ENCODE measurements around the gene NFATC3.

Gene NFATC3

GRCh38 chr16:68259007-68259825 lies 174.0 kb downstream of the NFATC3 start:
- TF ChIP-seq CTCF (IDR thresholded peaks at IDR 0.05; ENCODE audit: low read depth, low read length) = no peak
- H3K4me3 ChIP-seq (ENCODE audit: low read depth, low read length) = no peak overlapping the region

- H3K4me3 ChIP-seq (ENCODE audit: low read depth, low read length) = peak overlapping the region; percentile 89
Measured at GRCh38 chr16:68263559-68264127, 178.5 kb downstream of the NFATC3 start.

GRCh38 chr16:68264128-68265077 lies 179.2 kb downstream of the NFATC3 start, which contains the start of gene SLC7A6:
TSS of gene SLC7A6 (plus strand) at chr16:68264526. CDS start at chr16:68274727, 10,201 bp downstream.
- TF ChIP-seq CTCF (IDR thresholded peaks at IDR 0.05; ENCODE audit: low read depth, low read length) = peak; percentile 68
- peak within 1 kb of the TSS; percentile 89 for H3K4me3 ChIP-seq (ENCODE audit: low read depth, low read length)

More at GRCh38 chr16:68263559-68264127, 178.5 kb downstream of the NFATC3 start:
- no peak for TF ChIP-seq CTCF (IDR thresholded peaks at IDR 0.05; ENCODE audit: low read depth, low read length)

GRCh38 chr16:68265078-68265920 lies 180.1 kb downstream of the NFATC3 start:
- H3K4me3 ChIP-seq (ENCODE audit: low read depth, low read length) = peak overlapping the region; percentile 89
- no peak for TF ChIP-seq CTCF (IDR thresholded peaks at IDR 0.05; ENCODE audit: low read depth, low read length)

GRCh38 chr16:68267612-68268405 lies 182.6 kb downstream of the NFATC3 start:
- TF ChIP-seq CTCF (IDR thresholded peaks at IDR 0.05; ENCODE audit: low read depth, low read length) = no peak
- no peak overlapping the region for H3K4me3 ChIP-seq (ENCODE audit: low read depth, low read length)

GRCh38 chr16:68269793-68270192 lies 184.6 kb downstream of the NFATC3 start:
- H3K4me3 ChIP-seq (ENCODE audit: low read depth, low read length) = no peak overlapping the region
- TF ChIP-seq CTCF (IDR thresholded peaks at IDR 0.05; ENCODE audit: low read depth, low read length) = no peak
